HPDE6-E6E7 (cell line): ENCODE measurements around the gene PIK3R1.

Experiments used
- DNase-seq: peaks from one replicate; pipeline ENCODE4 v3.0.0; 2011; ENCODE audit warnings: missing footprints; ENCODE audit errors: extremely low spot score

The PIK3R1 gene

GRCh38 chr5:68251804-68252522, 36.4 kb downstream of the PIK3R1 start:
- DNase-seq, result no peak

GRCh38 chr5:68252673-68253623, 37.4 kb downstream of the PIK3R1 start:
- DNase-seq, result peak; percentile 66

DNA sequence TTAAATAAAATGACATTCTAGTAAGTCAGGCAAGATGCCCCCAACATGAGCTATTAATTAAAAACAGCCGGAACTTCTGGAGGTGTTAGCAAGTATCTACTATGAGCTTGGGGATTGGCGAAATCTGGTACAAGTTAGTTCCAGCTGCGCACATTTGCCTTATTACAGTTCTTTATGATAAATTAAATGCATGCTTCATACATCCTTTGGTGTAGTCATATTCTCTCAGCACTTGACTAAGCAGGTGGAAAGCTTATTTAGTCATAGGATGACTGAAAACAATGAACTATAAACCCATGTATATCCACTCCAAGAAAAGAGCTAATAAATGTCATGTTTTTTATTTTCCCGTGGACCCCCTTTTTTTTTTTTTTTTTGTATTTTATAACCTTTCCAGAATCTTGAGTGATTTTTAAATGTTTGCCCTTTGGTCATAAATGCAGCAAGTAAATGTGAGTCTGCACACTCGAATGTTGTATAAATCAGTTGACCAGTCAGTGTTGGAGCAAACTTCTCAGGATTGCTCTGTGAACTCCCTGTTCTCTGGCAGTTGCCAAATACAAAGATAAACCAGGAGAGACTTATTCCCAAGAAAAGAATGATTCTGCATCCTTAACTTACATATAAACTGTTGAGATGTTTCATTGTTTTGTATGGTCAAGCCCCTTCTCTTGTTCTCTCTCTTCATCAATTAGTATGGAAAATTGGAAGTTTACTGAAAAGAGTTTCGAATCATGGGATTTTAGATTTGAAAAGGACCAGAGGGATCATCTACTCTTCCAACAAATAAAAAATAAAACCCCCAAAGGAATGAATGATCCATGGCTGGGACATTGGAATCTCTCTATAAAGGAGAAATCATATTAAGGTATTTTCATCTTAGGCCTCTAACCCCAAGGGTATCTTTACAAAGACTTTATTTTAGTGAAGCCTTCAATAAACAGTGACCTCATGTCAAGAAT, 38.3 kb downstream of the PIK3R1 start:
- DNase-seq, result no peak

GRCh38 chr5:68254810-68255209, 39.3 kb downstream of the PIK3R1 start:
- DNase-seq, result no peak

DNA sequence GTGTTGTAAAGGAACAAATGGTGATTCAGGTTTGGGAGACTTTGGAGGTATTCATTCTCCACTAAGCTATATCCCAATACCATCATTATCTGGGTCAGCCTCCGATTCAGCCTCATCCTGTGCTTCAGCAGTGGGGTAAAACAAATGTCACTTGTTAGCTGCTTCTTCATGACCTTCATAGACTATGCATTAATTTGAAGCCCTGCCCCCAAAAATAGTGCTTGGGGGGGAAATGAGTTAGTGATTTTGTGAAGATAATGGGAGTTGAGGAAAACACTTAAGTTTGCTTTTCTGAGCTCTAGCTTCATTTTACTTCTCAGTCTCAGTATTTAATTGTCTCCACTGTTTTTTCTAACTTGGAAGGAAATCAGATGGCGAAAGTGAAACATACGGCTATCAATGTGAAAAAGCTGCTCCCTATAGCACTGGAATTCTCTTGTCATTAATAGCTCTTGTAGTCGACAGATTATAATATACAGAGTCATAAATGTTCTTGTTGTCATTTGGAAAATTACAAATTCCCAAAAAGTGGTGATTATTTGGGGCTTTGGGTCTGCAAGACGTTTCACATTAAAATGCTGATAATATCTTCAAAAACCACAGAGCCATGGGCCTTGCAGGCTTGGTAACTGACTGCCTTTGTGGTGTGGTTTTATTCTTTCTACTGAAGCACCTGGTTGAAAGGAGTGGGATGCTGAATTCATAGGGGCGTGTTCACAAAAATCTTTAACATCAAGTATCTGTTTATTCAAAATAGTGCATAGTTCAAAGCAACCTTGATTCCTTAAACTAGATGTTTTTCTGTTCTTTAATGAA, 40.0 kb downstream of the PIK3R1 start:
- DNase-seq, result no peak

DNA sequence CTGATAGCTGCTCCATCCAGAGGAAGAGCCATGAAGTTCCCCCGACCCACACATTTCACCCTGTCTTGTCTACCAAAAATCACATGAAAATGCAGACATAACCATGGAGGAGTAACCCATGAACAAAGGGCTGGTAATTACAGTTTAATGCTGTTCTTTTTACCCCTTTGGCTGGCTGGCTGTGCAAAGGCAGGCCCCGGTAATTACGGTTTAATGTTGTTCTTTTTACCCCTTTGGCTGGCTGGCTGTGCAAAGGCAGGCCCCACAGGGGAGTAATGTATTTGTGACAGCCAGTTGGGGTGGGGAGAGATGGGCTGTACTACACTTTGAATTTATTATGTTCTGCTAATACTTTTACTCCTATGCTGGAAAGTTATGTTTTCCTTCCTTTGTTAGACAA, 41.7 kb downstream of the PIK3R1 start:
- no peak for DNase-seq

DNA sequence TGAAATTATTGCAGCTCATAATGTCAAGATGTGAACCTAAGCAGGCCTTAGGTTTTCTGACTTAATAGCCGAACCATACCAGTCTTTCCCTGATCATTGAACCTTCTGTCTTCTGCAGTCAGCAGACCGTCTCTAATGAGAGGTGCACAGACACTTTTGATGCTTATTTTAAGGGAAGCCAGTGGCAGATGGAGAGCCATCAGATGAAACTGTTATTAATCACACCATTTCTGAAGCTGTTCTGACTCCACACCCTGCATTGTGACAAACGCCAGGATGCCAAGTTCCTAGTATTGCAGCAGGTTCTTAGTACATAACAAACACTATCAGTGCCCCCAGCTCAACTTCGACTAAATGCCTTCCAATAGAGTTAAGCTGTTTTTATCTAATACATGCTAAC, 43.0 kb downstream of the PIK3R1 start:
- DNase-seq, result no peak

DNA sequence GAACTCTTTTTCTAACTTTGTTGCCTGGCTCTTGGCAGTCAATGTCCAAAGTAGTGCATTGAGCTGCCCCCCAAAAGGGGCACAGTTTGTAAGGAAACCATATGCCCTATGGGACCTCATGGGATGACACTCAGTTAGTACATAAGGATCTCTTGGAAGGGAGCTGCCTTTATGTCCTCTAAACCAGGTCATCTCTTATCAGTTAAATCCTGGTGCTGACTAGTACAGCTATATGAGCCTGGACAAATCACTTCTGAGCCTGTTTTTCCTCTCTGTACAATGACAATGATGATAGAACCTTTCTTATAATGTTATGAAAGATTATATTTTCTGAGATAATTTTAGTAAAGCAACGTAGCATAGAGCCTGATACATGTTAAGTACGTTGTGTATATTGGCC, 44.1 kb downstream of the PIK3R1 start:
- DNase-seq, result no peak

DNA sequence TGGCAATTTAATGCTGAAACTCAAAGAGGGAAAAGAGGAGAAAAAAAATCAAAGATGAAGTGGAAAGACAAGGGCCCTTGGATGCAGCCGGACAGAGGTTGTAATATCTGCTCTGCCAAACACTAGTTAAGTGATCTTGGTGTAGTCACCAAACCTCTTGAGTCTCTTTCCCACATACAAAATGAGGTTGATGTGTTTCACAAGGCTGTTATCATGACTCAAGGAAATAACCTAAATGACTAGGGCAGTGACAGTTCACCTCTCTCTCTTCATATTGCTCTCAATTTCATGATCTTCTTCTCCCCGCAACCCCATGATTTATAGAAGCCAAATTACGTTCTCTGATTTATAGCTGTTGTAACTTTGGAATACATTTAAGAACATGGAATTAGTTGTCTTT, 44.9 kb downstream of the PIK3R1 start:
- DNase-seq, result no peak

DNA sequence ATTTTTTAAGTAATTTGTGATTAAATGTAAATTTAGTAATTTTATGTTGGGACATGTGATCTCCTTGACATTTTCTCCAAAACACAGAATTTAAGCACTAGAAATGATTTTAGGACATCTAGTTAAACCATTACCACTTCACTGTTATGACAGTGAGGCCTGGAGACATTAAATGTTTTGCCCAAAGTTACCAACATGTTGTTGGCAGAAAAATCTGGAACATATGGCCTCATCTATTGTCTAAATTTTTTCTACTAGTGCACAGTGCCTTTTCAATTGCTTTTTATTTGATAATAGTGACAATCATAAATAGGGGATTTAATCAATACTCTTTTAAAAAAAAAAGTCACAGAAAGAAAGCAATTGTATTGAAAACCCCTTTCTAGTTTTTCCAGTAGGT, 45.6 kb downstream of the PIK3R1 start:
- DNase-seq, result no peak

- DNase-seq, result no peak
These were observed 46.1 kb downstream of the PIK3R1 start for GRCh38 chr5:68261569-68262065.

- DNase-seq, result no peak
These were observed 48.7 kb downstream of the PIK3R1 start for GRCh38 chr5:68264024-68264956.

GRCh38 chr5:68265347-68265746, 49.8 kb downstream of the PIK3R1 start:
- DNase-seq, result no peak

GRCh38 chr5:68265822-68266395, 50.4 kb downstream of the PIK3R1 start:
- DNase-seq, result no peak

DNA sequence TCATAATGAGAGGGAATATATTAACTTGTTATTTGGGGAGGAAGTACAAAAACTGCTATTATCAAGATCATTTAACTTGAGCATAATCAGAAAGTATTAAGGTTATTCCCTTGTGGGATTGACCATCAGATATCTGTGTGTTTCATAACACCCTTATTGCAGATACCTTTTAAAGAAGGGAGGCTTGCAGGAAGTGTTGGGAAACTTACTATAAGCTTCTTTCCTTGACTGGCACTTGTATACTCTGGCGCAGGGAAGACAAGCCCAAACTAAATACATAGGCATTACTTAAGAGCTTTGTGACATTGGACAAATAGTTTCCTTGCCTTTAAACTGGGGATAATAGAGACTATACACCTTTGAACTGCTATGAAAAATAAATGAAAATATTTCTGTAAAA, 50.9 kb downstream of the PIK3R1 start:
- no peak for DNase-seq

- DNase-seq, result no peak
These were observed 51.5 kb downstream of the PIK3R1 start for GRCh38 chr5:68267066-68267465.

GRCh38 chr5:68268101-68268851, 52.7 kb downstream of the PIK3R1 start:
- DNase-seq, result no peak

- DNase-seq, result no peak
These were observed 53.2 kb downstream of the PIK3R1 start for GRCh38 chr5:68268852-68269130.

GRCh38 chr5:68269820-68270219, 54.3 kb downstream of the PIK3R1 start:
- no peak for DNase-seq
